ENCODE data around the gene RB1. TPM values are rescaled to one million over a fixed set of nuclear protein-coding genes. Genes with fewer than 3 reads are reported as not detected.

RB1 gene
- total and polyA plus RNA-seq, 9 of the 15 experiments (the other 6 are each of a cell fraction or from before 2014, with no cell fraction given): 5.0 to 23.8 (median 17.9) TPM

DNA sequence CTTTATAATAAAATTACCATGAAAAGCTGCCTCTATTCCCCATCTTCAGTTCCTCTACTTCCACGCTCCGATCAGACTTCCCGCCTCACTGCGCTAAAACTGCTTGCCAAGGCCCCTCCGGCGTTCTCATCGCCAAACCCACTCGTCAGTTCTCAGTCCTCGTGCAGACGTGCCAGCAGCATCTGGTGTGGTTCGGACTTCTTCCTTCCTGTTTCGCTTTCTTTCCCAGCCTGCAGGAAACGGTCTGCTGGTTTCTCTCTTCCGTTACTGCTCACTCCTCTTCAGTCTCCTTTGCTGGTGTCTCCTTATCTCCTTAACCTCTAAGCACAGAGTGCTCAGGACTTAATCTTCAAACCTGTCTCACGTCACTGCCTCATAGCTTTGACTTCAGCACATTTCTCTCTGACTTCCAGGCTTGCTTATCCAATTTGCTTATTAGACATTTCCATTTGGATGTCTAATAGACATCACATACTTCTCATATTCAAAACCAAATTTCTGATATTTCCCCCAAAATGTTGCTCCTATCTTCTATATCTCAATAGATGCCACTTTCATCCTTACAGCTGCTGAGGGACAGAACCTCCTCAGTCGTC lies 189.0 kb downstream of the RB1 start:
- Histone ChIP-seq H3K4me2 (ENCODE audit: insufficient read depth, low read length) (peak overlapping the region; percentile 73), H3K4me3 (peak overlapping the region; percentile 13; the same call in 1 of the 2 replicates), H3K4me1 (replicated peaks in 1 of 2; ENCODE audit: control insufficient read depth in 2 of 2, insufficient read depth in 2 of 2, low read length in 2 of 2) (peaks cover 0 to 6% of the 10 kb centered on the region in 2 experiments; a peak in 2 of 5 replicates), H2AFZ (ENCODE audit: low read depth, low read length) (peak overlapping the region; percentile 93), H4K20me1 (replicated peaks; ENCODE audit: control insufficient read depth, insufficient read depth, low read length) (no peaks in the 10 kb centered on the region), H3K9me1 (ENCODE audit: control insufficient read depth, insufficient read depth, low read length) (no peaks in the 10 kb centered on the region), H3K36me3 (ENCODE audit: control insufficient read depth, insufficient read depth, low read length) (no peaks in the 10 kb centered on the region), H3K79me2 (ENCODE audit: control insufficient read depth, insufficient read depth, low read length) (no peaks in the 10 kb centered on the region), H3K9me3 (replicated peaks; ENCODE audit: control insufficient read depth, insufficient read depth, low read depth, low read length) (no peaks in the 10 kb centered on the region), H3K27me3 (ENCODE audit: control insufficient read depth in 2 of 2, insufficient read depth in 2 of 2, low read length in 2 of 2) (no peaks in the 10 kb centered on the region), H3K9ac (ENCODE audit: insufficient read depth in 1 of 2, low read depth in 2 of 2, low read length in 2 of 2) (peak overlapping the region; percentile 10 to 78; a peak in 2 of 4 replicates), H3K27ac (ENCODE audit: extremely low read depth, low read depth, low read length) (peak overlapping the region; percentile 34; the same call in 1 of the 3 replicates)
- FAIRE-seq: peak; percentile 65
- ATAC-seq: peak; percentile 91
- BruUV-seq (replicated peaks): no TSS peak
- DNase-seq (ENCODE audit: extremely low read depth in 1 of 4, low spot score in 3 of 4): peak in 2 of 4 experiments; percentile 26 to 53
- intact Hi-C loops (cut with micrococcal nuclease) (no loop called here), in situ Hi-C loops (cut with MboI) (no loop called here)
- WGBS (ENCODE audit: insufficient coverage, low coverage, missing lambda C conversion rate): 20% methylated on average over 16 of the region's 16 CpGs
- ChIA-PET POLR2A (interaction anchor here (0.6 to 0.7 kb wide), 2 partner anchors 38 to 627 kb away, joined by 3 read pairs; no protein-coding TSS in a partner anchor), CTCF (ENCODE audit: low intra/inter-chr PET ratio) (no interaction called here)
- peak; percentile 60; the same call in 1 of the 2 replicates for TF ChIP-seq ZNF766 (CRISPR knock-in tag; conservative IDR thresholded peaks at IDR 0.05)
- no peak for TF ChIP-seq TFAM (CRISPR knock-in tag; conservative IDR thresholded peaks at IDR 0.05)
- TF ChIP-seq, protein P1, sequence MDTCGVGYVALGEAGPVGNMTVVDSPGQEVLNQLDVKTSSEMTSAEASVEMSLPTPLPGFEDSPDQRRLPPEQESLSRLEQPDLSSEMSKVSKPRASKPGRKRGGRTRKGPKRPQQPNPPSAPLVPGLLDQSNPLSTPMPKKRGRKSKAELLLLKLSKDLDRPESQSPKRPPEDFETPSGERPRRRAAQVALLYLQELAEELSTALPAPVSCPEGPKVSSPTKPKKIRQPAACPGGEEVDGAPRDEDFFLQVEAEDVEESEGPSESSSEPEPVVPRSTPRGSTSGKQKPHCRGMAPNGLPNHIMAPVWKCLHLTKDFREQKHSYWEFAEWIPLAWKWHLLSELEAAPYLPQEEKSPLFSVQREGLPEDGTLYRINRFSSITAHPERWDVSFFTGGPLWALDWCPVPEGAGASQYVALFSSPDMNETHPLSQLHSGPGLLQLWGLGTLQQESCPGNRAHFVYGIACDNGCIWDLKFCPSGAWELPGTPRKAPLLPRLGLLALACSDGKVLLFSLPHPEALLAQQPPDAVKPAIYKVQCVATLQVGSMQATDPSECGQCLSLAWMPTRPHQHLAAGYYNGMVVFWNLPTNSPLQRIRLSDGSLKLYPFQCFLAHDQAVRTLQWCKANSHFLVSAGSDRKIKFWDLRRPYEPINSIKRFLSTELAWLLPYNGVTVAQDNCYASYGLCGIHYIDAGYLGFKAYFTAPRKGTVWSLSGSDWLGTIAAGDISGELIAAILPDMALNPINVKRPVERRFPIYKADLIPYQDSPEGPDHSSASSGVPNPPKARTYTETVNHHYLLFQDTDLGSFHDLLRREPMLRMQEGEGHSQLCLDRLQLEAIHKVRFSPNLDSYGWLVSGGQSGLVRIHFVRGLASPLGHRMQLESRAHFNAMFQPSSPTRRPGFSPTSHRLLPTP (IDR thresholded peaks at IDR 0.05; ENCODE audit: borderline replicate concordance, extremely low read depth, insufficient read length): no peak
- no peak for TF ChIP-seq ZNF584 (CRISPR knock-in tag; IDR thresholded peaks at IDR 0.05; ENCODE audit: low read depth)
- TF ChIP-seq GABPA (tag; conservative IDR thresholded peaks at IDR 0.05; ENCODE audit: low read depth): peak; percentile 73
- TF ChIP-seq, protein P2, sequence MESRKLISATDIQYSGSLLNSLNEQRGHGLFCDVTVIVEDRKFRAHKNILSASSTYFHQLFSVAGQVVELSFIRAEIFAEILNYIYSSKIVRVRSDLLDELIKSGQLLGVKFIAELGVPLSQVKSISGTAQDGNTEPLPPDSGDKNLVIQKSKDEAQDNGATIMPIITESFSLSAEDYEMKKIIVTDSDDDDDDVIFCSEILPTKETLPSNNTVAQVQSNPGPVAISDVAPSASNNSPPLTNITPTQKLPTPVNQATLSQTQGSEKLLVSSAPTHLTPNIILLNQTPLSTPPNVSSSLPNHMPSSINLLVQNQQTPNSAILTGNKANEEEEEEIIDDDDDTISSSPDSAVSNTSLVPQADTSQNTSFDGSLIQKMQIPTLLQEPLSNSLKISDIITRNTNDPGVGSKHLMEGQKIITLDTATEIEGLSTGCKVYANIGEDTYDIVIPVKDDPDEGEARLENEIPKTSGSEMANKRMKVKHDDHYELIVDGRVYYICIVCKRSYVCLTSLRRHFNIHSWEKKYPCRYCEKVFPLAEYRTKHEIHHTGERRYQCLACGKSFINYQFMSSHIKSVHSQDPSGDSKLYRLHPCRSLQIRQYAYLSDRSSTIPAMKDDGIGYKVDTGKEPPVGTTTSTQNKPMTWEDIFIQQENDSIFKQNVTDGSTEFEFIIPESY (CRISPR knock-in tag; IDR thresholded peaks at IDR 0.05): 0 out of 2 replicates have a peak, but pooled peaks have one; percentile 15
- no peak for TF ChIP-seq STAG1 (CRISPR knock-in tag; IDR thresholded peaks at IDR 0.05; ENCODE audit: borderline replicate concordance)
- TF ChIP-seq BACH1 (tag; IDR thresholded peaks at IDR 0.05): no peak
- TF ChIP-seq, protein P3, sequence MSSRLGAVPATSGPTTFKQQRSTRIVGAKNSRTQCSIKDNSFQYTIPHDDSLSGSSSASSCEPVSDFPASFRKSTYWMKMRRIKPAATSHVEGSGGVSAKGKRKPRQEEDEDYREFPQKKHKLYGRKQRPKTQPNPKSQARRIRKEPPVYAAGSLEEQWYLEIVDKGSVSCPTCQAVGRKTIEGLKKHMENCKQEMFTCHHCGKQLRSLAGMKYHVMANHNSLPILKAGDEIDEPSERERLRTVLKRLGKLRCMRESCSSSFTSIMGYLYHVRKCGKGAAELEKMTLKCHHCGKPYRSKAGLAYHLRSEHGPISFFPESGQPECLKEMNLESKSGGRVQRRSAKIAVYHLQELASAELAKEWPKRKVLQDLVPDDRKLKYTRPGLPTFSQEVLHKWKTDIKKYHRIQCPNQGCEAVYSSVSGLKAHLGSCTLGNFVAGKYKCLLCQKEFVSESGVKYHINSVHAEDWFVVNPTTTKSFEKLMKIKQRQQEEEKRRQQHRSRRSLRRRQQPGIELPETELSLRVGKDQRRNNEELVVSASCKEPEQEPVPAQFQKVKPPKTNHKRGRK (tag; IDR thresholded peaks at IDR 0.05): no peak
- TF ChIP-seq ZFPM2 (CRISPR knock-in tag; IDR thresholded peaks at IDR 0.05): no peak

Data from K562 (cell line).